NCI-H1930 (cell line): ENCODE results near the gene ARID1B.

Experiments used
- DNase-seq, 2 experiments: peaks; one replicate each; lab custom pipeline; 2025; lab: John Stamatoyannopoulos, UW

ARID1B gene

DNA sequence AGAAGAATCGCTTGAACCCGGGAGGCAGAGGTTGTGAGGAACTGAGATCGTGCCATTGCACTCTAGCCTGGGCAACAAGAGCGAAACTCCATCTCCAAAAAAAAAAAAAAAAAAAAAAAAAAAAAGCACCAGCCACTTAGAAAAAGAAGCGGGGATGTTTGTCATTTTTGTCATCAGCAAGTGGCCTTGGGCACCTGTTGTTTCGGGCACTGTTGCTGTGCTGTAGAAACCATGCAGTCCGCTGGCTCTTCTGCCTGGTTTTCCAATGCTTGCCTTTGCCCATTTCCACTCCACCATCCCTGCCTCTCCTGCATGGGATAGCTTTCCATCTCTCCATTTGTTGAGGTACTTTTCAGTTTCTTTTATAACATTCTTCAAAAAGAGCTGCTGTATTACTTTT, 129.3 kb downstream of the ARID1B start:
- DNase-seq: no peak

DNA sequence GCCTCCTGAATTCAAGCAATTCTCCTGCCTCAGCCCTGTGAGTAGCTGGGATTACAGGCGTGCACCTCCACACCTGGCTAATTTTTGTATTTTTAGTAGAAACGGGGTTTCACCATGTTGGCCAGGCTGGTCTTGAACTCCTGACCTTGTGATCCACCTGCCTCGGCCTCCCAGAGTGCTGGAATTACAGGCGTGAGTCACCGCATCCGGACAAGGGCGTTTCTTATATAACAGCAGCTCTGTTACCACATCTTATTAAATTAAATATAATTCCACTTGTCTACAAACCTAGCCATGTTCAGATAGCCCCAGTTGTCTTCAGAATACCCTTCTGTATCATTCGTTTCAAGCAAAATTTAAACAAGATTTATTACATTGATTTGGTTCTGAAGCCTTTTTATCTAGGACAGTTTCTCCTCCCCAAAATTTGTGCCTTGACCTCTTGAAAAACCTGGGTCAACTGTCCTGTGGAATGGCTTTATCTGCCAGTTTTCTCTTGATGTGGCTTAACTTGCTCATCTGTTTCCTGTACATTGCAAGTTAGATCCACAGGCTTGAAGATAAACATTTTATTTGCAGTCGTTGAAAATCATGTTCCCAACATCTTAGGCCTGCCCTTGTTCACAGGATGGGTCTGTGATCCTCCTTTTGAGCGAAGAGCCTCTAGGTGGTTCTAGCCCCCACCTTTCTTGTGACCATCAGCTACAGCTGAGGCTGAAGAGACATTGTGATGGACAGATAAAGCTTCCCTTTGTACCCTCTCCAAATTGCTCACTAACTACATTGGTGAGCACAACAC, 132.2 kb downstream of the ARID1B start:
- no peak for DNase-seq

DNA sequence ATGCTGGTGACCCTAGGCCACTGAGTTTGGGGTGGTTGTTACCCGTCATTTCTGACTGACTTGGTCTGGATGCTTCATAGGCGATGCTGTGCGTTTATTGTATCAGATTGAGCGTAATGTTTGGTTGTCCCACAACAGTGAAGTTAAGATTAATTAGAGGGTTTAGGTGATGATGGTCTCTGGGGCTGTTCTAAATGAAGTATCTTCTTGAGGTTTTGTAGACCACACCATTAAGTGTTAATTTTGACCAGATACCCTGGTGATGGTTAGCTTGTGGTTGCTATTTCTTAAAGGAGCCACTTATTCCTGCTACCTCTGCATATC, 132.8 kb downstream of the ARID1B start:
- no peak for DNase-seq

- no peak for DNase-seq
Observed at GRCh38 chr6:156910938-156911337, 133.8 kb downstream of the ARID1B start.

DNA sequence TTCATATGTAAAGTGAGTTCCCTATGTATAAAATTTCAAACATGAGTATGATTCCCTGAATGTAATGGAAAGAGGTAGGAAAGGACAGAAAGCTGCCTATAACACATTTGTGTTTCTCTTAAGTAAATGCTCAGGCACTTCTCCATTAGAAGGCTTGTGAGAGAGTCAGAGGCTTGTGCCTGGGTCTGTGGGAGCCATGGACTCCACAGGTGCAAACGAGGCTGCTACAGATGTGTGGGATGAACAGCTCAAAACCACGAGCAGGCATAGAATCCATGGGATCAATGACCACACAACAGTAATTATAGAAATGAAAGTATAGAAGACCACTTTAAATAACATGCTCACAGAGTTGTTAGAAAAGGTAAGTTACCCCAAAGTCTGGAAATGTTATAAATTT, 134.4 kb downstream of the ARID1B start:
- no peak for DNase-seq

DNA sequence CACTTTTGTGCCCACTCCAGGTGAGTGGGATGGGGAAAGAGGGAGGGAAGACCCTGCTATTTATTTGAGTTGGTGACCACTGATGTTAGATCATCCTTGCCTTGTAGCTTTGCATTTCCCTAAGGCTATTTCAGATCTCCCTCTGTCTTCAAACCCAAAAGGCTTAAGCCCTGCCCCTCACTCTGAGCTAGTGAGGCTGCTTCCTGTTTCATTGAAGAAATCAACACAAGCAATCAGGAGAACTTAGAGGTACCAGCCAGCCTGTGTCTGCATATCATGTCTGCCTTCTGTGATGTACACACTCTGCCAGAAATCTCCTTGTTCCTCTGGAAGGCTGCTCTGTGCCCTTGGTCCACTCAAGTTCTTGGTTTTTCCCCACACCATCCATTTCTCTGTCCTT, 135.3 kb downstream of the ARID1B start:
- no peak for DNase-seq

DNA sequence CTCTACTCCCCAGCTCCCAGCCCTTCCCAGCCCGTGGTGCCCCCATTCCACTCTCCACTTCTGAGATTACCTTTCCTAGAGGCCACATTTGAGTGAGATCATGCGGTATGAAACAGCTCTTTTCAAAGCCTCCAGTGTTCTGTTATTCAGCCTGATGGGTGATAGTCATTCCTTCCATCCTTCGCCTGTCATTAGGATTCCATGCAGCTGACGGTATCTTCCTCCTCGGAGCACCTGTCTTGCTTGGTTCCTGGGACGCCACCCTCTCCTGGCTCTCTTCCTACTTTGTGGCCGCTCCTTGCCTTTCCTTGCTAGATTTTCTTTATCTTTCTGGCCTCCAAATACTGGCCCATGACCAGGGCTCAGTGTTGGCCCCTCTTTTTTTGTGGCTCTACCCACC, 137.0 kb downstream of the ARID1B start:
- no peak for DNase-seq

DNA sequence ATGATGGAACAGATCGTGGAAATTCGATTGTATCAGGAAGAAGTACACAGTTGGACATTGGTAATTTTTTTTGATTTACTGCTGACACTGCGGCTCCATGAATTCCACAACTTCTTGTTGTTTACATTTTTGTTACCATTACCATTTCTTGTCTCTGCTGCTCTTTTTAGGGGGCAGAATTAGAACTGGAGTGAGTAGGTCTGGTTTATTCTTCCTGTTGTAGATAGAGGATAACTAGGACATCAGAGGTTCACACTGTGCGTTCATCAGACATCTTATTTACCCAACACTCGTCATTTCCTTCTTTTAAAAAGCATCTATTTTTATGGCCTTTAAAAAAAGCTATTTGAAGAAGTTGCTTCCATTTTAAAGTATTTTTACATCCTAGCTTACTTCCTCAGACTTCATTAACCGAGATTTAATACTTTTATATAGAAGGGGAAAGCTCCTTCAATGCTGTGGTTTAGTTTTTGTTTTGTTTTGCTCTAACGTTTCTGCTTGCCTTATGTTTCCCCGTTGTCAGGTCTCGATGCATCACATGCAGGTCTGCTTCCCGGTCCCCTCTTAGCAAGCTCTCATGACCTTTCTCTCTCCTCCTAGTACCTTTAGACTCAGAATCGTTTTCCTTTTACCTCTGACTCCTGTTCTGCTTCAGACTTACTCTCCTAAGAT, 139.1 kb downstream of the ARID1B start:
- no peak for DNase-seq

- DNase-seq: no peak
Observed at GRCh38 chr6:156917213-156917612, 140.0 kb downstream of the ARID1B start.

- no peak for DNase-seq
Observed at GRCh38 chr6:156918647-156919046, 141.5 kb downstream of the ARID1B start.

DNA sequence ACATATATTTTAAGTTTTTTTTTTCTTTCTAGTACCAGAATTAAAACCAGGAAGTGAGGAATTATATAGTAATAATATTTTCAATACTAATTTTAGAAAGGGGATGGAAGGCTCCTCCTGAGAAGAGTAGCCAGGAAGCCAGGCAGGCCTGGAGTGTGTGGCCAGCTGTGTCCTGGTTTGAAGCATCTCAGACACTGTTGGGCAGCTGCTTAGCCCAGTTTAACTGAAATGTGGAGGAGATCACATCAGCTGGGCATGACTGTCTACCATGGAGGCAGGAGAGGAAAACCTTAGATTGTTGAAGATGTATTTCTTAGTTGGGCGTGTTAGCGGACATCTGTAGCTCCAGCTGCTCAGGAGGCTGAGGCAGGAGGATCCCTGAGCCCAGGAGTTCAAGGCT, 142.2 kb downstream of the ARID1B start:
- no peak for DNase-seq

- DNase-seq: no peak
Observed at GRCh38 chr6:156919814-156920369, 142.7 kb downstream of the ARID1B start.

GRCh38 chr6:156924246-156924645, 147.1 kb downstream of the ARID1B start:
- DNase-seq: no peak

DNA sequence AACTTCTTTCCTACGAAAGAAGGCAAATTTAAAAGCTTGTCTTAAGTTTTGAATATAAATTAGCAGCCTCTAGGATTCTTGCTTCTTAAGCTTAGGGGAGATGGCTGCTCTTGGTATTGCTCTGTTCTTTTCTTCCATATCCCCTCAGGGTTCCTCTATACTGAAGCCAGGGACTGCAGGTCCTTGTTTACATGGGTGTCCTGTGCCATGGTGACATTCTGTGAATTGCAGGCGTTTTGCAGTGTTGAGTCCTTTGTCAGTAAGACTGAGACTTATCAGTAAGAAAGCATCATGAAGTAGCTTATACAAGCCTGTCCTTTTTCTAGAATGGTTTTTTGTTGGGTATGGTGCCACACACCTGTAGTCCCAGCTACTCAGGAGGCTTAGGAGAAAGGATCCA, 147.8 kb downstream of the ARID1B start:
- DNase-seq: no peak

- DNase-seq: no peak
Observed at GRCh38 chr6:156925718-156926607, 148.8 kb downstream of the ARID1B start.

DNA sequence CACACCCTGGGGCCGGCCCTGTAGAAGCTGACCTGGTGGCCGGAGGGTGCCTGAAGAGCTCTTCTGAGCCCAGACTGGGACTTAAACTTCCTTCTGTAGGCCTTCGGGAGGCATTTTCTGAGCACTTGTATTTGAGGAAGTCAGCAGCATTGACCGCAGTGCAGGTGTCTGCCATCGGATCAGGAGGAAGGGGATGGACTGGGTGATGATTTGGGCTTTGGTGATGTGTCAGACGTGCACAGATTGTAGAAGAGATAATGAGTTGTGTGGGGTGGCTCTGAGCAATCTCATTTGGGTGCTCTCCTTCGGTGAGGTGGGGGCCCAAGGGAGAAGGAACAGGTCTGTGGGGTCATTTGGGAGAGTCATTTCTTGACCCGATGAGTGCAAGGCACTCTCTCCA, 150.9 kb downstream of the ARID1B start:
- DNase-seq: no peak

- no peak for DNase-seq
Observed at GRCh38 chr6:156928972-156929371, 151.8 kb downstream of the ARID1B start.

DNA sequence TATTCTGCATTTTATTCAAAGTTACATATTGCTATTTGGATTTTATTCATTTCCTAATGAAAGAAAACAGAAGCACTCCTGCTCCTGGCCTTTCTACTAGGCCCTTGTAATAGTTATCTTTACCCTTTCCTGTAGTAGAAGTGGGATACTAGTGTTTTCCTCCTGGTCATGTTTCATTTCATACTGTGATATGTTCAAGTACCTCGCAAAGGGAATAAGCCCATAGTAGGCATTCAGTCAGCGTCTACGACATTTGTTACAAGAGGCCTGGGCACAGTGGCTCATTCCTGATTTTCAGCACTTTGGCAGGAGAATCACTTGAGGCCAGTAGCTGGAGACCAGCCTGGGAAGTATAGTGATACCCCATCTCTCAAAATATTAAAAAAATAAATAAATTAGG, 154.1 kb downstream of the ARID1B start:
- DNase-seq: no peak

- DNase-seq: no peak
Observed at GRCh38 chr6:156933201-156934068, 156.3 kb downstream of the ARID1B start.

GRCh38 chr6:156934069-156934460, 156.9 kb downstream of the ARID1B start:
- no peak for DNase-seq

DNA sequence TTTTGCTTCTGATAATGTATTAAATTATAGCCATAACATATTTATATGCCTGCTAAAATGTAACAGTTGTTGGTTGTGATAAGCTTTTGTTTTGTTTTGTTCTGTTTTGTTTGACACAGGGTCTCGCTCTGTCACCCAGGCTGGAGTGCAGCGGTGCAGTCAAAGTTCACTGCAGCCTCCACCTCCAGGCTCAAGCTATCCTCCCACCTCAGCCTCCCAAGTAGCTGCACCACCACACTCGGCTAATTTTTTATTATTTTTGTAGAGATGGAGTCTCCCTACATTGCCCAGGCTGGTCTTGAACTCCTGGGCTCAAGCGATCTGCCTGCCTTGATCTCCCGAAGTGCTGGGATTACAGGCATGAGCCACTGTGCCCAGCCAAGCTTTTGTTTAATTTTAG, 157.8 kb downstream of the ARID1B start:
- no peak for DNase-seq

DNA sequence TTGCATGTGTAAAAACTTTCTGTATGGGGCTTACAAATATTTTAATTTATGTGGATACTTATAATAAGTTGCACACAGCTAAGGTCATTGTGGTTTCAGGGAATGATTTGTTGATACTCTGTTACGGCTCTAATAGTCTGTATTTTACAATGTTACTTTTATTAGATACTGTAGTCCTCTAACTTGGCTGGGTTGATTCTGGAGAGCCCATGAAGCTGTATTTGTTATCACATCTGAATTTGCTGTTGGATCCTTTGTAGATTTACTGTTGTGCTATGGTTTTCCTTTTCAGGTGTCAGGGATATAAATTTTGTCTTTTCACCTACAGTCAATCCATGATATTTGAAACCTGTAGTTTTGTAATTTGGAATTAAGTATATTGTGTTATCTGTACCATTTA, 161.0 kb downstream of the ARID1B start:
- no peak for DNase-seq
